Calu3 (cell line): Measurements from ENCODE around the gene ACAD10. TPM values are rescaled to one million over a fixed set of nuclear protein-coding genes. Genes with fewer than 3 reads are reported as not detected.

ENCODE experiments used
- BruUV-seq: library from RNA; stranded (reverse); fragments of 400-500 nt; replicated peaks from 2 replicates; lab custom pipeline; 2021; lab: Mats Ljungman, UMichigan
- CTCF ChIA-PET: fragments of 300-600 bp; sonication (Branson Sonifier 250); formaldehyde crosslinking; loops from one replicate; lab custom pipeline; 2022; ENCODE audit warnings: antibody characterized with exemption; lab: Charles Lee
- DNase-seq: peaks from one replicate; pipeline ENCODE4 v3.0.0; 2022
- H3K27ac Mint-ChIP-seq: one replicate; pipeline ENCODE4 v1.8.0; 2022; ENCODE audit warnings: mixed read lengths; ENCODE audit not compliant: unreplicated experiment
- H3K27me3 Mint-ChIP-seq: one replicate; pipeline ENCODE4 v1.8.0; 2022; ENCODE audit warnings: mixed read lengths; ENCODE audit not compliant: unreplicated experiment
- H3K36me3 Mint-ChIP-seq: one replicate; pipeline ENCODE4 v1.8.0; 2022; ENCODE audit warnings: mild to moderate bottlenecking, moderate library complexity, mixed read lengths; ENCODE audit not compliant: insufficient read depth, unreplicated experiment
- H3K4me1 Mint-ChIP-seq: one replicate; pipeline ENCODE4 v1.8.0; 2022; ENCODE audit warnings: mild to moderate bottlenecking, low read depth, mixed read lengths; ENCODE audit not compliant: unreplicated experiment
- H3K4me3 Mint-ChIP-seq: one replicate; pipeline ENCODE4 v1.8.0; 2022; ENCODE audit warnings: mild to moderate bottlenecking, low read depth, moderate library complexity, mixed read lengths; ENCODE audit not compliant: unreplicated experiment
- H3K9me3 Mint-ChIP-seq: one replicate; pipeline ENCODE4 v1.8.0; 2022; ENCODE audit warnings: low read depth, mixed read lengths; ENCODE audit not compliant: unreplicated experiment
- intact Hi-C: fragments of 100-400 bp; cut with micrococcal nuclease; formaldehyde crosslinking; loops from one replicate; pipeline ENCODE4 v1.10.0; 2022; ENCODE audit not compliant: unreplicated experiment
- total RNA-seq: library from RNA; stranded (reverse); gene quantifications from 2 replicates; pipeline ENCODE4 v1.2.3, GENCODE V29; 2022
- TF ChIP-seq, protein P1 (sequence below): fragments of 200-600 bp; IDR thresholded peaks from one replicate; pipeline ENCODE4 v1.8.0; 2022; ENCODE audit warnings: antibody characterized with exemption; ENCODE audit not compliant: unreplicated experiment

ACAD10 gene
- total RNA-seq, 1 experiment from 2014 or later, result 50.8 TPM

DNA sequence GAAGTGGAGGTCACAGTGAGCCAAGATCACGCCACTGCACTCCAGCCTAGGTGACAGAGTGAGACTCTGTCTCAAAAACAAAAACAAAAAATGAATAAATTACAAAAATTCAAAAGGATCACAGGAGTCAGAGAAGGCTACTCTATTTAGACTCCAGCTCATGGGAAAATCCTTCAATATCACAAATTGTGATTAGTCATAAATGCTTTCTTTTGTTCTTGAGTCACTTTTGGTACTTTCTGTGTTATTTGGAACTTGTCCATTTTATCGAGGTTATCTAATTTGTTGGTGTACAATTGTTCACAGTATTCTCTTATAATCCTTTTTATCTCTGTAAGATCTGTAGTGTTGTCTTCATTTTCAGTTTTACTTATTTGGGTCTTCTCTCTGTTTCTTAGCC is 99.8 kb downstream of the ACAD10 start:
- Mint-ChIP-seq H3K4me1 (peaks cover 6% of the 10 kb centered on the region), H3K4me3 (no peak overlapping the region), H3K36me3 (peaks cover 42% of the 10 kb centered on the region), H3K27ac (no peak overlapping the region), H3K9me3 (no peaks in the 10 kb centered on the region), H3K27me3 (no peaks in the 10 kb centered on the region)
- BruUV-seq, result no TSS peak
- no peak for DNase-seq
- TF ChIP-seq, protein P1, sequence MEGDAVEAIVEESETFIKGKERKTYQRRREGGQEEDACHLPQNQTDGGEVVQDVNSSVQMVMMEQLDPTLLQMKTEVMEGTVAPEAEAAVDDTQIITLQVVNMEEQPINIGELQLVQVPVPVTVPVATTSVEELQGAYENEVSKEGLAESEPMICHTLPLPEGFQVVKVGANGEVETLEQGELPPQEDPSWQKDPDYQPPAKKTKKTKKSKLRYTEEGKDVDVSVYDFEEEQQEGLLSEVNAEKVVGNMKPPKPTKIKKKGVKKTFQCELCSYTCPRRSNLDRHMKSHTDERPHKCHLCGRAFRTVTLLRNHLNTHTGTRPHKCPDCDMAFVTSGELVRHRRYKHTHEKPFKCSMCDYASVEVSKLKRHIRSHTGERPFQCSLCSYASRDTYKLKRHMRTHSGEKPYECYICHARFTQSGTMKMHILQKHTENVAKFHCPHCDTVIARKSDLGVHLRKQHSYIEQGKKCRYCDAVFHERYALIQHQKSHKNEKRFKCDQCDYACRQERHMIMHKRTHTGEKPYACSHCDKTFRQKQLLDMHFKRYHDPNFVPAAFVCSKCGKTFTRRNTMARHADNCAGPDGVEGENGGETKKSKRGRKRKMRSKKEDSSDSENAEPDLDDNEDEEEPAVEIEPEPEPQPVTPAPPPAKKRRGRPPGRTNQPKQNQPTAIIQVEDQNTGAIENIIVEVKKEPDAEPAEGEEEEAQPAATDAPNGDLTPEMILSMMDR, result no peak
- intact Hi-C loops, result loop anchor here (10.0 kb wide), 1 partner anchor 101 kb away; the partner anchor contains the start of genes ACAD10 and BRAP
- CTCF ChIA-PET, result interaction anchor here (1.1 kb wide), 1 partner anchor 30 kb away, joined by 3 read pairs; no protein-coding TSS in a partner anchor

- no peaks in the 10 kb centered on the region for H3K27me3 Mint-ChIP-seq
- peaks cover 36% of the 10 kb centered on the region for H3K36me3 Mint-ChIP-seq
- DNase-seq, result peak; percentile 52
- TF ChIP-seq, protein P1, result no peak
- H3K27ac Mint-ChIP-seq, result no peak overlapping the region
- intact Hi-C loops, result loop anchor here (10.0 kb wide), 1 partner anchor 103 kb away; the partner anchor contains the start of genes ACAD10 and BRAP
- no peaks in the 10 kb centered on the region for H3K9me3 Mint-ChIP-seq
- CTCF ChIA-PET, result interaction anchor here (0.7 to 1.6 kb wide), 2 partner anchors 11 to 18 kb away, joined by 5 read pairs; no protein-coding TSS in a partner anchor
- no peak overlapping the region for H3K4me3 Mint-ChIP-seq
- no peaks in the 10 kb centered on the region for H3K4me1 Mint-ChIP-seq
- no TSS peak for BruUV-seq
These were observed 102.4 kb downstream of the ACAD10 start for GRCh38 chr12:111788178-111788654.

- Mint-ChIP-seq H3K27me3 (no peaks in the 10 kb centered on the region), H3K27ac (no peak overlapping the region), H3K4me3 (no peak overlapping the region), H3K9me3 (no peaks in the 10 kb centered on the region), H3K36me3 (peaks cover 35% of the 10 kb centered on the region), H3K4me1 (no peaks in the 10 kb centered on the region)
- DNase-seq, result no peak
- BruUV-seq, result no TSS peak
- CTCF ChIA-PET, result no interaction called here
- intact Hi-C loops, result loop anchor here (10.0 kb wide), 1 partner anchor 105 kb away; the partner anchor contains the start of genes ACAD10 and BRAP
- TF ChIP-seq, protein P1, result no peak
These were observed 103.9 kb downstream of the ACAD10 start for GRCh38 chr12:111789779-111790178.

DNA sequence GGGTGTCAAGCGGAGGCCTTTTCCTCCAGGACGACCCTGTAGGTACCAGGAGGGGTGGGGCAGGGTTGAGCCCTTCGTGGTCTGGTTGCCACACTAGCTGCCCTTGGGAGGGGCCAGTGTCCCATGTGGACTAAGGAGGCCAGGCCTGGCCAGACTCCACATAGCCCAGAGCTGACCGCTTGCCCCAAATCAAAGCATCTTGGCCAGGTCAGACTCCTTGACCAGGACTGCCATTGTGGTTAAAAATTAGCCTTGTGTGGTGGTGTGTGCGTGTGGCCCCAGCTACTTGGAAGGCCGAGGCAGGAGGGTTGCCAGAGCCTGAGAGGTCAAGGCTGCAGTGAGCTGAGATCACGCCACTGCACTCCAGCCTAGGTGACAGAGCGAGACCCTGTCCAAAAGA is 105.7 kb downstream of the ACAD10 start:
- CTCF ChIA-PET, result interaction anchor here (0.6 kb wide), 1 partner anchor 339 kb away, joined by 3 read pairs; no protein-coding TSS in a partner anchor
- TF ChIP-seq, protein P1, result no peak
- Mint-ChIP-seq H3K9me3 (no peaks in the 10 kb centered on the region), H3K4me3 (no peak overlapping the region), H3K27ac (no peak overlapping the region), H3K4me1 (no peaks in the 10 kb centered on the region), H3K36me3 (peaks cover 37% of the 10 kb centered on the region), H3K27me3 (no peaks in the 10 kb centered on the region)
- no TSS peak for BruUV-seq
- intact Hi-C loops, result no loop called here
- DNase-seq, result no peak
